Stomach (tissue), 9 donors: ENCODE measurements around the gene ANKEF1. TPM values are rescaled to one million over a fixed set of nuclear protein-coding genes. Genes with fewer than 3 reads are reported as not detected.

Experiments
- DNase-seq, 2 donors: peaks; one replicate each; pipeline versions ENCODE4 v3.0.0 to v3.0.0-alpha.2; 2013 to 2019
- H3K27ac ChIP-seq, 5 donors: fragments of 200-600 bp in 4 of 5; sonication (generic) in 4 of 5; one replicate each; pipeline ENCODE4 v1.5.1; 2013 to 2019; ENCODE audit warnings: mild to moderate bottlenecking in 1 of 5, moderate library complexity in 1 of 5
- H3K27me3 ChIP-seq, 3 donors: fragments of 200-600 bp; sonication (generic); one replicate each; pipeline ENCODE4 v1.5.1; 2017 to 2019; ENCODE audit warnings: mixed run types in 1 of 3
- H3K36me3 ChIP-seq, 4 donors: fragments of 200-600 bp; sonication (generic); 1 replicate in 3 of 4; 2 replicates in 1 of 4; pipeline ENCODE4 v1.5.1; 2016 to 2019
- H3K4me1 ChIP-seq, 4 donors: fragments of 200-600 bp; sonication (generic); one replicate each; pipeline ENCODE4 v1.5.1; 2016 to 2019
- H3K4me3 ChIP-seq, 4 donors: fragments of 200-600 bp; sonication (generic) in 3 of 4; one replicate each; pipeline ENCODE4 v1.5.1; 2016 to 2019; ENCODE audit warnings: mild to moderate bottlenecking in 1 of 4
- H3K9me3 ChIP-seq, 4 donors: fragments of 200-600 bp; sonication (generic); one replicate each; pipeline ENCODE4 v1.5.1; 2016 to 2019
- EP300 ChIP-seq: sonication (generic); formaldehyde crosslinking; IDR thresholded peaks from one replicate; pipeline ENCODE4 v1.6.1; 2017; ENCODE audit warnings: antibody characterized with exemption
- POLR2A ChIP-seq, 4 donors: fragments of 450-650 bp; IDR thresholded peaks; one replicate each; pipeline ENCODE4 v1.6.1; 2016; ENCODE audit warnings: antibody characterized with exemption in 4 of 4, control low read depth in 2 of 4, mild to moderate bottlenecking in 1 of 4, moderate library complexity in 1 of 4
- POLR2AphosphoS5 ChIP-seq, 3 donors: sonication (generic); formaldehyde crosslinking; IDR thresholded peaks; one replicate each; pipeline ENCODE4 v1.6.1; 2016; ENCODE audit warnings: antibody characterized with exemption in 3 of 3
- WGBS, 5 donors: extraction: QIAGEN DNeasy Blood & Tissue Kit in 3 of 5; methylation state at CpG; one replicate each; pipeline versions ENCODE4 v1.1.5 to v1.1.7; 2013 to 2018; 5-methylcytosine and 5-hydroxymethylcytosine counted together
- intact Hi-C: fragments of 100-400 bp; cut with DNase I; formaldehyde crosslinking; loops from one replicate; pipeline ENCODE4 v1.15.1; 2023; ENCODE audit warnings: low total_unique reads
- polyA plus RNA-seq, 3 donors: library from polyadenylated mRNA; stranded (reverse); fragments of 200-250 nt; gene quantifications; one replicate each; pipeline ENCODE4 v1.2.3, GENCODE V29; 2013
- total RNA-seq, 5 donors: library from RNA; depleted of rRNA; stranded (reverse); fragments of >200 nt; gene quantifications; one replicate each; pipeline versions ENCODE4 v1.1.0 to v1.2.3, GENCODE V29; 2014 to 2016
- TF ChIP-seq, protein P1 (sequence below), 7 experiments: fragments of 450-650 bp in 4 of 7; fragments of 200-600 bp in 3 of 7; sonication (generic) in 3 of 7; IDR thresholded peaks; one replicate each; pipeline ENCODE4 v1.5.1; 2016 to 2019; ENCODE audit warnings: antibody characterized with exemption in 7 of 7, control low read depth in 2 of 7, mild to moderate bottlenecking in 1 of 7
- donor health status: healthy with polysubstance abuse.
- donor health status: Bipolar disorder and iron deficiency.
- donor health status: healthy.

Gene ANKEF1
- total and polyA plus RNA-seq, 8 donors, result 0.58 to 9.4 (median 1.6) TPM

DNA sequence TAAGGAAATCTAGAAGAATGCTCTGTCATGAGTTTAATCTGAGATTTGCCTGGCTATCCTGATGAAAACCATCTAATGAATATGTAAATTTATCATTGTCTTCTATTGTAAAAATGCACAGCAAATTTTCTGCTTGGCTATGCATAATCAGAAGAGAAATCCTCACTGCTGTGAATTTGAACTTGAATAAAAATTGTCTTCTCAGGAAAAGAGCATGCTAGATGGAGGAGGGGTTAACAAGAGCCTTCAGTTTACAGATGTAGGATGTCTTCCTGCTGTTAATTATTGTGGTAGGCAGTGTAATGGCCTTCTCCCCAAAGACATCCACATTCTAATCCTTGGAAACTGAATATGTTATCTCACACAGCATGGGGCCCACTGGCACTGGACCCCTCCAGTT lies 45.8 kb downstream of the ANKEF1 start:
- Histone ChIP-seq H3K27ac (peak overlapping the region in 2 of 5 donors; percentile 5 to 6), H3K9me3 (no peaks in the 10 kb centered on the region), H3K4me1 (peaks cover 29 to 55% (median 39%) of the 10 kb centered on the region in 4 donors), H3K4me3 (no peak overlapping the region), H3K27me3 (no peaks in the 10 kb centered on the region), H3K36me3 (no peaks in the 10 kb centered on the region)
- no peak for DNase-seq
- intact Hi-C loops, result no loop called here
- TF ChIP-seq EP300, result no peak
- TF ChIP-seq, protein P1, sequence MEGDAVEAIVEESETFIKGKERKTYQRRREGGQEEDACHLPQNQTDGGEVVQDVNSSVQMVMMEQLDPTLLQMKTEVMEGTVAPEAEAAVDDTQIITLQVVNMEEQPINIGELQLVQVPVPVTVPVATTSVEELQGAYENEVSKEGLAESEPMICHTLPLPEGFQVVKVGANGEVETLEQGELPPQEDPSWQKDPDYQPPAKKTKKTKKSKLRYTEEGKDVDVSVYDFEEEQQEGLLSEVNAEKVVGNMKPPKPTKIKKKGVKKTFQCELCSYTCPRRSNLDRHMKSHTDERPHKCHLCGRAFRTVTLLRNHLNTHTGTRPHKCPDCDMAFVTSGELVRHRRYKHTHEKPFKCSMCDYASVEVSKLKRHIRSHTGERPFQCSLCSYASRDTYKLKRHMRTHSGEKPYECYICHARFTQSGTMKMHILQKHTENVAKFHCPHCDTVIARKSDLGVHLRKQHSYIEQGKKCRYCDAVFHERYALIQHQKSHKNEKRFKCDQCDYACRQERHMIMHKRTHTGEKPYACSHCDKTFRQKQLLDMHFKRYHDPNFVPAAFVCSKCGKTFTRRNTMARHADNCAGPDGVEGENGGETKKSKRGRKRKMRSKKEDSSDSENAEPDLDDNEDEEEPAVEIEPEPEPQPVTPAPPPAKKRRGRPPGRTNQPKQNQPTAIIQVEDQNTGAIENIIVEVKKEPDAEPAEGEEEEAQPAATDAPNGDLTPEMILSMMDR (IDR thresholded peaks at IDR 0.05), result no peak
- TF ChIP-seq POLR2AphosphoS5 (IDR thresholded peaks at IDR 0.05), result no peak
- TF ChIP-seq POLR2A (IDR thresholded peaks at IDR 0.05), result no peak

- no peaks in the 10 kb centered on the region for H3K27me3 ChIP-seq
- H3K27ac ChIP-seq, result no peak overlapping the region
- 76 to 88% (median 79%) methylated on average over 4 of the region's 4 CpGs for WGBS, 5 donors
- no peak overlapping the region for H3K4me3 ChIP-seq
- peaks cover 0 to 11% (median 4%) of the 10 kb centered on the region in 4 donors for H3K4me1 ChIP-seq
- TF ChIP-seq POLR2A (IDR thresholded peaks at IDR 0.05), result no peak
- TF ChIP-seq, protein P1 (IDR thresholded peaks at IDR 0.05), result no peak
- no peaks in the 10 kb centered on the region for H3K36me3 ChIP-seq
- no peaks in the 10 kb centered on the region for H3K9me3 ChIP-seq
- intact Hi-C loops, result loop anchor here (5.0 kb wide), 1 partner anchor 113 kb away; no protein-coding TSS in a partner anchor
- no peak for DNase-seq
These were observed 55.2 kb downstream of the ANKEF1 start for GRCh38 chr20:10089871-10090587.

- Histone ChIP-seq H3K27ac (no peak overlapping the region), H3K4me1 (peaks cover 0 to 8% (median 2%) of the 10 kb centered on the region in 4 donors), H3K9me3 (no peaks in the 10 kb centered on the region), H3K27me3 (no peaks in the 10 kb centered on the region), H3K36me3 (no peaks in the 10 kb centered on the region), H3K4me3 (no peak overlapping the region)
- WGBS, 5 donors, result 22 to 29% (median 24%) methylated on average over 2 of the region's 2 CpGs
- intact Hi-C loops, result loop anchor here (5.0 kb wide), 1 partner anchor 113 kb away; no protein-coding TSS in a partner anchor
- TF ChIP-seq EP300, result no peak
- TF ChIP-seq, protein P1 (IDR thresholded peaks at IDR 0.05), result peak in 5 of 7 experiments; percentile 46 to 71 (median 64)
- no peak for TF ChIP-seq POLR2A (IDR thresholded peaks at IDR 0.05)
- peak in 1 of 3 donors; percentile 13 for TF ChIP-seq POLR2AphosphoS5 (IDR thresholded peaks at IDR 0.05)
- DNase-seq, result peak; percentile 64 to 85
These were observed 55.9 kb downstream of the ANKEF1 start for GRCh38 chr20:10090588-10091166.

- peak in 1 of 2 donors; percentile 14 for DNase-seq
- H3K27ac ChIP-seq, result no peak overlapping the region
These were observed 58.4 kb downstream of the ANKEF1 start for GRCh38 chr20:10093087-10093591.

More at GRCh38 chr20:10093087-10093591, 58.4 kb downstream of the ANKEF1 start:
- H3K36me3 ChIP-seq, result no peaks in the 10 kb centered on the region
- no peaks in the 10 kb centered on the region for H3K27me3 ChIP-seq
- no peak for TF ChIP-seq EP300
- no peak for TF ChIP-seq POLR2AphosphoS5 (IDR thresholded peaks at IDR 0.05)
- TF ChIP-seq, protein P1 (IDR thresholded peaks at IDR 0.05), result no peak
- no peak for TF ChIP-seq POLR2A (IDR thresholded peaks at IDR 0.05)
- intact Hi-C loops, result loop anchor here (5.0 kb wide), 1 partner anchor 116 kb away; no protein-coding TSS in a partner anchor
- H3K9me3 ChIP-seq, result no peaks in the 10 kb centered on the region
- WGBS, 5 donors, result 68 to 88% (median 85%) methylated on average over 2 of the region's 2 CpGs
- no peak overlapping the region for H3K4me3 ChIP-seq
- peaks cover 0 to 5% (median 0%) of the 10 kb centered on the region in 4 donors for H3K4me1 ChIP-seq
